A673 (cell line): Measurements from ENCODE around the gene SIDT1. TPM values are rescaled to one million over a fixed set of nuclear protein-coding genes. Genes with fewer than 3 reads are reported as not detected.

Experiments used
- Bru-seq: library from RNA; stranded (reverse); fragments of 400-500 nt; gene quantifications from one replicate; lab custom pipeline; 2021; lab: Mats Ljungman, UMichigan
- BruChase-seq, 2 experiments: library from RNA; stranded (reverse); fragments of 400-500 nt; gene quantifications; one replicate each; lab custom pipeline; 2021; lab: Mats Ljungman, UMichigan
- BruUV-seq: library from RNA; stranded (reverse); fragments of 400-500 nt; replicated peaks from 2 replicates; lab custom pipeline; 2021; lab: Mats Ljungman, UMichigan
- CTCF ChIA-PET: fragments of 300-600 bp; sonication (Branson Sonifier 250); formaldehyde crosslinking; loops from one replicate; lab custom pipeline; 2022; ENCODE audit warnings: antibody characterized with exemption; lab: Charles Lee
- POLR2A ChIA-PET: fragments of 300-600 bp; sonication (Branson Sonifier 250); formaldehyde crosslinking; loops from one replicate; lab custom pipeline; 2022; ENCODE audit warnings: antibody characterized with exemption; ENCODE audit not compliant: low non-redundant PET; lab: Charles Lee
- DNase-seq: peaks from one replicate; pipeline ENCODE4 v3.0.0-alpha.2; 2015; ENCODE audit warnings: low spot score
- H3K27ac ChIP-seq: fragments of 200-600 bp; sonication (generic); 2 replicates; pipeline ENCODE4 v1.5.1; 2016; ENCODE audit warnings: mixed run types, low read depth, mild to moderate bottlenecking, mixed read lengths, antibody characterized with exemption, low read length; ENCODE audit not compliant: poor library complexity, severe bottlenecking
- H3K27me3 ChIP-seq: fragments of 200-600 bp; sonication (generic); replicated peaks from 2 replicates; pipeline ENCODE4 v1.6.1; 2017; ENCODE audit warnings: mixed run types, low read depth, mild to moderate bottlenecking, mixed read lengths, antibody characterized with exemption, low read length; ENCODE audit not compliant: insufficient read depth, poor library complexity
- H3K36me3 ChIP-seq: fragments of 200-600 bp; sonication (generic); 2 replicates; pipeline ENCODE4 v1.6.1; 2016; ENCODE audit warnings: mixed run types, mild to moderate bottlenecking, mixed read lengths, antibody characterized with exemption, low read length; ENCODE audit not compliant: insufficient read depth, poor library complexity, severe bottlenecking
- H3K4me1 ChIP-seq: fragments of 200-600 bp; sonication (generic); 2 replicates; pipeline ENCODE4 v1.6.1; 2017; ENCODE audit warnings: mixed run types, mild to moderate bottlenecking, mixed read lengths, antibody characterized with exemption, low read length; ENCODE audit not compliant: insufficient read depth, poor library complexity, severe bottlenecking
- H3K4me3 ChIP-seq: fragments of 200-600 bp; sonication (generic); 2 replicates; pipeline ENCODE4 v1.5.1; 2016; ENCODE audit warnings: low read depth, mixed run types, mild to moderate bottlenecking, mixed read lengths, low read length; ENCODE audit not compliant: poor library complexity, severe bottlenecking
- H3K9me3 ChIP-seq: fragments of 200-600 bp; sonication (generic); 2 replicates; pipeline ENCODE4 v1.6.1; 2016; ENCODE audit warnings: mixed run types, low read depth, mild to moderate bottlenecking, mixed read lengths, antibody characterized with exemption, low read length; ENCODE audit not compliant: poor library complexity, severe bottlenecking
- EZH2 ChIP-seq: fragments of 200-600 bp; sonication (generic); IDR thresholded peaks from 2 replicates; pipeline ENCODE4 v1.6.1; 2017; ENCODE audit warnings: borderline replicate concordance, low read depth, mild to moderate bottlenecking, mixed read lengths, antibody characterized with exemption, low read length; ENCODE audit not compliant: poor library complexity, severe bottlenecking
- intact Hi-C: fragments of 100-400 bp; cut with micrococcal nuclease; formaldehyde crosslinking; loops from one replicate; pipeline ENCODE4 v1.10.0; 2022; ENCODE audit not compliant: unreplicated experiment
- long read RNA-seq: library from polyadenylated mRNA; stranded (forward); transcript quantifications from one replicate; pipeline ENCODE4 v2.0.0, GENCODE V29; 2022
- total RNA-seq: library from RNA; stranded (reverse); gene quantifications from 2 replicates; pipeline ENCODE4 v1.2.3, GENCODE V29; 2021
- TF ChIP-seq, protein P1 (sequence below): fragments of 300-800, 200-600 bp; sonication (generic); conservative IDR thresholded peaks from 2 replicates; pipeline ENCODE4 v1.5.1; 2017; ENCODE audit warnings: low read depth, mild to moderate bottlenecking, antibody characterized with exemption, low read length, moderate library complexity, mixed read lengths

Gene SIDT1
- total RNA-seq (not detected in 2 replicates), Bru-seq, nascent RNA (percentile 11 among the genes with signal in this experiment), BruChase-seq, experiment 1, labeled RNA remaining after a 2-hour chase (percentile 14 among the genes with signal in this experiment), BruChase-seq, experiment 2, labeled RNA remaining after a 6-hour chase (percentile 8 among the genes with signal in this experiment)
- long read RNA-seq, partial matches to known transcripts = 1 of 1 reads
- long read RNA-seq, other reads (novel, unspliced or antisense) = 0 of 1 reads

GRCh38 chr3:113531826-113532697 is at the start of gene SIDT1:
TSS of gene SIDT1 (plus strand) at chr3:113532555. CDS start at chr3:113533022, 467 bp downstream.
- POLR2A ChIA-PET = no interaction called here
- Histone ChIP-seq H3K27me3 (peaks cover 80% of the 10 kb centered on the region), H3K4me1 (peaks cover 15% of the 10 kb centered on the region), H3K9me3 (no peaks in the 10 kb centered on the region), H3K27ac (no peak within 1 kb of the TSS), H3K36me3 (no peaks in the 10 kb centered on the region), H3K4me3 (peak within 1 kb of the TSS; percentile 51)
- peak; percentile 16 for DNase-seq
- TF ChIP-seq EZH2 = no peak
- TF ChIP-seq, protein P1, sequence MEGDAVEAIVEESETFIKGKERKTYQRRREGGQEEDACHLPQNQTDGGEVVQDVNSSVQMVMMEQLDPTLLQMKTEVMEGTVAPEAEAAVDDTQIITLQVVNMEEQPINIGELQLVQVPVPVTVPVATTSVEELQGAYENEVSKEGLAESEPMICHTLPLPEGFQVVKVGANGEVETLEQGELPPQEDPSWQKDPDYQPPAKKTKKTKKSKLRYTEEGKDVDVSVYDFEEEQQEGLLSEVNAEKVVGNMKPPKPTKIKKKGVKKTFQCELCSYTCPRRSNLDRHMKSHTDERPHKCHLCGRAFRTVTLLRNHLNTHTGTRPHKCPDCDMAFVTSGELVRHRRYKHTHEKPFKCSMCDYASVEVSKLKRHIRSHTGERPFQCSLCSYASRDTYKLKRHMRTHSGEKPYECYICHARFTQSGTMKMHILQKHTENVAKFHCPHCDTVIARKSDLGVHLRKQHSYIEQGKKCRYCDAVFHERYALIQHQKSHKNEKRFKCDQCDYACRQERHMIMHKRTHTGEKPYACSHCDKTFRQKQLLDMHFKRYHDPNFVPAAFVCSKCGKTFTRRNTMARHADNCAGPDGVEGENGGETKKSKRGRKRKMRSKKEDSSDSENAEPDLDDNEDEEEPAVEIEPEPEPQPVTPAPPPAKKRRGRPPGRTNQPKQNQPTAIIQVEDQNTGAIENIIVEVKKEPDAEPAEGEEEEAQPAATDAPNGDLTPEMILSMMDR = 0 out of 2 replicates have a peak, but pooled peaks have one; percentile 5
- BruUV-seq = no TSS peak
- intact Hi-C loops = no loop called here
- CTCF ChIA-PET = no interaction called here

DNA sequence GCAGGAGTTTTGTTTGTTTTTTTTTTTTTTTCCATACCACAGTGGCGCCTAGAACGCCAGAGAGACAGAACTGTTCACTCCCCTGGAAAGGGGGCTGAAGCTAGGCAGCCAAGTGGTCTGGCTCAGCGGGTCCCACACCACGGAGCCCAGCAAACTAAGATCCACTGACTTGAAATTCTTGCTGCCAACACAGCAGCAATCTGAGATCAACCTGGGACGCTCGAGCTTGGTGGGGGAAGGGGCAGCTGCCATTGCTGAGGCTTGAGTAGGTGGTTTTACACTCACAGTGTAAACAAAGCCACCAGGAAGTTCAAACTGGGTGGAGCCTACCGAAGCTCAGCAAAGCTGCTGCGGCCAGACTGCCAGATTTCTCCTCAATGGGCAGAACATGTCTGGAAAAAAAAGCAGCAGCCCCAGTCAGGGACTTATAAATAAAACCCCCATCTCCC is 47.2 kb upstream of the SIDT1 start:
- Histone ChIP-seq H3K27me3 (no peaks in the 10 kb centered on the region), H3K27ac (no peak overlapping the region), H3K36me3 (no peaks in the 10 kb centered on the region), H3K4me1 (no peaks in the 10 kb centered on the region), H3K4me3 (no peak overlapping the region), H3K9me3 (no peaks in the 10 kb centered on the region)
- intact Hi-C loops = no loop called here
- TF ChIP-seq, protein P1 = no peak
- TF ChIP-seq EZH2 = no peak
- DNase-seq = no peak
- no TSS peak for BruUV-seq
- POLR2A ChIA-PET = no interaction called here
- CTCF ChIA-PET = no interaction called here

DNA sequence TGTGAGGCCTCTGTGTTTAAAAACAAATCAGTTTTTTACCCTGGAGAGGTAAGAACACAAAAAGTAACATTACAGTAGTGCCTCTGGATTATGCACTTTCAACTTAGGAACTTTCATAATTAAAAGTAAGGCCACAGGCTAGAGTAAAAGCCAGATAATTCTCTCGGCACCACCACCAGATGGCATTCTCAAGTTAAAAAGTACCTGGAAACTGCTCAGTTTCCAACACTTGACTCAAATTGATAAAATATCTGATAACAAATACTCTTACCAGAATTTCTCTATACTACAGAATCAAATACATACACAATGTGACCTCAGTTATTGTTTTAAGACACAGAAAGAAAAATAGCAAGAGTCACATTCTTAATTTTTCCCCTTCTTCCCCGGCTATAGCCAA is 37.3 kb upstream of the SIDT1 start:
- no TSS peak for BruUV-seq
- TF ChIP-seq, protein P1 = peak; percentile 62
- TF ChIP-seq EZH2 = no peak
- no peak overlapping the region for H3K4me3 ChIP-seq
- H3K36me3 ChIP-seq = peaks cover 6% of the 10 kb centered on the region
- DNase-seq = peak; percentile 46
- H3K9me3 ChIP-seq = no peaks in the 10 kb centered on the region
- intact Hi-C loops = loop anchor here (1.0 to 2.0 kb wide), 2 partner anchors 82 to 132 kb away; no protein-coding TSS in a partner anchor
- H3K27me3 ChIP-seq = no peaks in the 10 kb centered on the region
- H3K4me1 ChIP-seq = no peaks in the 10 kb centered on the region
- ChIA-PET POLR2A (no interaction called here), CTCF (interaction anchor here (1.2 kb wide), 1 partner anchor 83 kb away, joined by 8 read pairs; no protein-coding TSS in a partner anchor)
- H3K27ac ChIP-seq = no peak overlapping the region
